ENCODE data around the gene FRMD4A.
A peak's percentile ranks its signal among the peaks of the same experiment; 100 is the strongest.

Gene FRMD4A

DNA sequence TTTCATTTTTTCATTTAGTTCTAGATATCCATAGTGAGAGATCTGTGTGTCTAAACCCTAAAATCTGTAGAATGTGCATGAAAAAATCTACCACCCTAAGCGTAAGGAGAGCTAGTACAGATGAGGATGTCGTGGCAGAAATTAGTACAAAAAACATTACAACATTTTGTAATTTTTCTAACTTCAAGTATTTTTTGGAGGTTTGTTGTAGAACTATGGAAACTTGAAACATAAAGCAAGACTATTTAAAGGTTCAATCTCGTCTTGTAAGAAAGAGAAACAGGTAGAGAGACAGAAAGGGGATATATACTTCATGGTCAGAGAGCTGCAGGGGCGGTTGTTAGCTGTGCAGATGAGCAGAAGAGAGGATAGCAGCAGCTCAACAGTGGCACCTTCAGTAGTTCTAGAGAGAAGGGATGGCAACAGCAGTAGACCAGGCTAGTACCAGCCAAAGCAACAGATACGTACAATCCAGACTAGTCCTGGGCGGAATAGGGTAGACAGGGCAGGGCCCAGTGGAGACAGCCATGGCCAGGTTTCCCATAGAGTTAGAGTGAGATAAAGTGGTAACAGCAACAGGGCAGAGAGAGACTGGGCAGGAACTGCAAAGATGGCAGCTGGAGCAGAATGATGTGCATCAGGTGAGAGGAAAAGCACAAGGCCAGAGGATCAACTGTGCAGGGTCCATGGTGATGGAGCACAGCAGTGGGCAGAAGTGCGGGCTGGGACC, 145.2 kb downstream of the FRMD4A start:
- Mint-ChIP-seq H3K27ac (peak overlapping the region in 2 of 3 experiments; percentile 47 to 65), H3K27me3 (ENCODE audit: low read depth) (peaks cover 20% of the 10 kb centered on the region), H3K4me3 (no peak overlapping the region), H3K4me1 (peaks cover 9% of the 10 kb centered on the region), H3K9me3 (no peaks in the 10 kb centered on the region), H3K36me3 (ENCODE audit: low read depth) (no peaks in the 10 kb centered on the region)
- no peak for TF ChIP-seq CTCF (IDR thresholded peaks at IDR 0.05; ENCODE audit: unreplicated experiment in 3 of 3)

GRCh38 chr10:14184841-14185315, 145.8 kb downstream of the FRMD4A start:
- Mint-ChIP-seq H3K4me1 (peaks cover 9% of the 10 kb centered on the region), H3K27ac (peak overlapping the region in 2 of 3 experiments; percentile 47 to 65), H3K9me3 (no peaks in the 10 kb centered on the region), H3K4me3 (no peak overlapping the region), H3K27me3 (ENCODE audit: low read depth) (peaks cover 20% of the 10 kb centered on the region), H3K36me3 (ENCODE audit: low read depth) (no peaks in the 10 kb centered on the region)
- TF ChIP-seq CTCF (IDR thresholded peaks at IDR 0.05; ENCODE audit: unreplicated experiment in 3 of 3): no peak

GRCh38 chr10:14182781-14183180, 147.9 kb downstream of the FRMD4A start:
- H3K4me3 Mint-ChIP-seq: no peak overlapping the region
- H3K27me3 Mint-ChIP-seq (ENCODE audit: low read depth): peaks cover 20% of the 10 kb centered on the region
- H3K9me3 Mint-ChIP-seq: no peaks in the 10 kb centered on the region
- peak overlapping the region in 1 of 3 experiments; percentile 47 for H3K27ac Mint-ChIP-seq
- no peak for TF ChIP-seq CTCF (IDR thresholded peaks at IDR 0.05; ENCODE audit: unreplicated experiment in 3 of 3)
- peaks cover 9% of the 10 kb centered on the region for H3K4me1 Mint-ChIP-seq
- H3K36me3 Mint-ChIP-seq (ENCODE audit: low read depth): no peaks in the 10 kb centered on the region

DNA sequence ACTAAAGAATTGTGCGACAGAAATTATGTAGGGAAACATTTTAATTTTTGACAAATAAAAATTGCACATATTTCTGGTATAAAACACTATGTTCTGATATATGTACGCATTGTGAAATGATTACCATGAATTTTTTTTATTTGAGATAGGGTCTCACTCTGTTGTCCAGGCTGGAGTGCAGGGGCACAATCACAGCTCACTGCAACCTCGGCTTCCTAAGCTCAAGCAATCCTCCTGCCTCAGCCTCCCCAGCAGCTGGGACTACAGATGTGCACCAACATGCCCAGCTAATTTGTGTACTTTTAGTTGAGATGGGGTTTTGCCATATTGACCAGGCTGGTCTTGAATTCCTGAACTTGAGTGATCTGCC, 149.2 kb downstream of the FRMD4A start:
- Mint-ChIP-seq H3K27ac (no peak overlapping the region), H3K27me3 (ENCODE audit: low read depth) (peaks cover 20% of the 10 kb centered on the region), H3K4me3 (no peak overlapping the region), H3K9me3 (no peaks in the 10 kb centered on the region), H3K4me1 (peaks cover 9% of the 10 kb centered on the region), H3K36me3 (ENCODE audit: low read depth) (no peaks in the 10 kb centered on the region)
- no peak for TF ChIP-seq CTCF (IDR thresholded peaks at IDR 0.05; ENCODE audit: unreplicated experiment in 3 of 3)

DNA sequence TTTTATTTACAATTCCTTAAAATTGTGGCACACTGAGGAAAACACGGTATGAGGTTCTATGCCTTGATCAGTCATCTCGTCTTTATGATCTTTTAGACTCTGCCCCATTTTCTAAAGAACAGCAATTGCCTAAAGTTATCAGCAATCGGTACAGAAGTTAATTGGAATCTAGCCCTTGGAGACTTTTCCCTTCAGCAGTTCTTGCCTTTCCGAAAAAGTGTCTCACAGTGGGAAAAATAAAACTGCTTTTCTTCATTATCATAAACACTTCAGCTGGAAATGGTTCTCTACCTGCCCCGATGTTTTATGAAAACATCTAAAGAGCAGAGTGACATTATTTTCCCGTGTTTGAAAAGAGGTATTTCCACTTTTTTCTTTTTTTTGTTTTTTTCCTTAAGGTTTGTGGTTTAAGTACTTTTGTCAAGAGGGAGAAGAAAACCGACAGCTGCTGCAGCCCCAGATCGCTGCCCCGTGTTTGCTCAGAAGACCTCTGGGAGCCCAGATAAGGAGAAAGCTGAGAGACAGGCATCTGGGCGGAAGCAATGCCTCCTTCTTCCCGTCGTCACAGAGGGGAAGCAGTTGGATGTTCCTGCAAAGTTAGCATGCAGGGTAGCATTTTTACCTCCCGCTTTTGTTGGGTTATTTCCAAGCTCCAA, 149.7 kb downstream of the FRMD4A start:
- Mint-ChIP-seq H3K36me3 (ENCODE audit: low read depth) (no peaks in the 10 kb centered on the region), H3K4me1 (peaks cover 9% of the 10 kb centered on the region), H3K27ac (no peak overlapping the region), H3K4me3 (no peak overlapping the region), H3K9me3 (no peaks in the 10 kb centered on the region), H3K27me3 (ENCODE audit: low read depth) (peaks cover 16% of the 10 kb centered on the region)
- TF ChIP-seq CTCF (IDR thresholded peaks at IDR 0.05; ENCODE audit: unreplicated experiment in 3 of 3): no peak

All from nephron (organoid).